ENCODE data around the gene NTF3. TPM values are rescaled to one million over a fixed set of nuclear protein-coding genes. Genes with fewer than 3 reads are reported as not detected.

The NTF3 gene
- total and polyA plus RNA-seq, 9 donors: 3.2 to 15.9 (median 9.4) TPM

GRCh38 chr12:5487948-5488625 lies 56.2 kb downstream of the NTF3 start:
- TF ChIP-seq EP300 (IDR thresholded peaks at IDR 0.05): no peak
- no peak for TF ChIP-seq POLR2A (IDR thresholded peaks at IDR 0.05)
- no peak for TF ChIP-seq CTCF (IDR thresholded peaks at IDR 0.05)
- Histone ChIP-seq H3K4me1 (ENCODE audit: insufficient read depth) (peaks cover 36% of the 10 kb centered on the region), H3K9me3 (no peaks in the 10 kb centered on the region), H3K27ac (no peak overlapping the region), H3K36me3 (no peaks in the 10 kb centered on the region), H3K4me3 (no peak overlapping the region), H3K27me3 (no peaks in the 10 kb centered on the region)
- DNase-seq: no peak
- 76 to 81% (median 77%) methylated on average over 6 of the region's 6 CpGs for WGBS, 3 donors
- intact Hi-C loops (cut with DNase I): no loop called here

- no peak overlapping the region for H3K27ac ChIP-seq
- H3K4me3 ChIP-seq: no peak overlapping the region
- TF ChIP-seq POLR2A (IDR thresholded peaks at IDR 0.05) (no peak), EP300 (IDR thresholded peaks at IDR 0.05) (no peak), CTCF (IDR thresholded peaks at IDR 0.05) (no peak)
Measured at GRCh38 chr12:5488626-5488955, 56.7 kb downstream of the NTF3 start.

GRCh38 chr12:5489017-5489416 lies 57.1 kb downstream of the NTF3 start:
- 62 to 78% (median 66%) methylated on average over 5 of the region's 5 CpGs for WGBS, 3 donors
- DNase-seq: no peak
- Histone ChIP-seq H3K36me3 (no peaks in the 10 kb centered on the region), H3K4me3 (no peak overlapping the region), H3K9me3 (no peaks in the 10 kb centered on the region), H3K4me1 (ENCODE audit: insufficient read depth) (peaks cover 44% of the 10 kb centered on the region), H3K27me3 (no peaks in the 10 kb centered on the region), H3K27ac (no peak overlapping the region)
- intact Hi-C loops (cut with DNase I): no loop called here
- no peak for TF ChIP-seq EP300 (IDR thresholded peaks at IDR 0.05)
- no peak for TF ChIP-seq CTCF (IDR thresholded peaks at IDR 0.05)
- TF ChIP-seq POLR2A (IDR thresholded peaks at IDR 0.05): no peak

More at GRCh38 chr12:5488626-5488955, 56.7 kb downstream of the NTF3 start:
- intact Hi-C loops (cut with DNase I): no loop called here
- no peak for DNase-seq
- H3K27me3 ChIP-seq: no peaks in the 10 kb centered on the region
- H3K36me3 ChIP-seq: no peaks in the 10 kb centered on the region
- H3K9me3 ChIP-seq: no peaks in the 10 kb centered on the region
- peaks cover 40% of the 10 kb centered on the region for H3K4me1 ChIP-seq (ENCODE audit: insufficient read depth)
- 38 to 47% (median 44%) methylated on average over 2 of the region's 2 CpGs for WGBS, 3 donors

- WGBS, 3 donors: 46 to 72% (median 58%) methylated on average over 14 of the region's 14 CpGs
- no peak overlapping the region for H3K4me3 ChIP-seq
- peak in 2 of 5 donors; percentile 49 to 53 for DNase-seq
- H3K9me3 ChIP-seq: no peaks in the 10 kb centered on the region
- no peaks in the 10 kb centered on the region for H3K36me3 ChIP-seq
- H3K4me1 ChIP-seq (ENCODE audit: insufficient read depth): peaks cover 47% of the 10 kb centered on the region
- no peaks in the 10 kb centered on the region for H3K27me3 ChIP-seq
- no peak overlapping the region for H3K27ac ChIP-seq
- no peak for TF ChIP-seq POLR2A (IDR thresholded peaks at IDR 0.05)
- no peak for TF ChIP-seq CTCF (IDR thresholded peaks at IDR 0.05)
- TF ChIP-seq EP300 (IDR thresholded peaks at IDR 0.05): no peak
- intact Hi-C loops (cut with DNase I): no loop called here
Measured at GRCh38 chr12:5489760-5490406, 58.0 kb downstream of the NTF3 start.
